GM19043 (cell line): ENCODE data around the gene TRIM67.
"Not testable (repeated sequence)": the region's sequence is repeated elsewhere in the genome, so short reads cannot be mapped to it uniquely, and the experiment has no call there.

Experiments used
- ATAC-seq: cut with Tn5 transposase; IDR thresholded peaks from one replicate; pipeline ENCODE4 v1.9.1; 2021; ENCODE audit warnings: low read depth; ENCODE audit not compliant: unreplicated experiment

The TRIM67 gene

DNA sequence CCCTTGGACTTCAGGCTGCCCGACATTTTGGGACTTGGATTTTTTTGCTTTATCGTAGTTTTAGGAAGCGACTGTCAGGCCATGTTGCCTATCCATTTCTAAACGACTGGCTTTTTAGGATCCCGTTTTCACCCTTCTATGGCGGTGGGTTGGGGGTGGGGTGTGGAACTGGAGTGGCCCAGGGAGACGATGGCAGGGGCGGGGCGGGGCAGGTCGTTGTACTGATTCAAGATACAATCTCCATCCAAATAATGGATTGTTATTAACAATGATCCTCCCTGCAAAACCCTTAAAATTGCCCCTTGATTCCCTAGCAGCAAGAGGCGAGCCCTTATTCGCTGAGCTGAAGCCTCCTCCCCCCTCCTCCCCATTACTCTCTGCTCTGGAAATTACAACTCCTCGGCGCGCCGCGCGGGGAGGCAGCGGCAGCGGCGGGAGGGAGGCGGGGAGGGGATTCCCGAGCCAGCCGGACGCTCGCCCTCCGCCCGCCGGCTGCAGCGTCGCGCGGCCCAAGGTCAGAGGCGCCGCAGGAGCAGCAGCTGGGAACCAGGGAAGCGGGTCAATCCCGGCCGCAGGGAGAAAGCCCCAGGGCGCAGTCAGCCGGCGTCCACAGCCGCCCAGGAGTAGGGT, at the start of gene TRIM67:
Gene TRIM67 (plus strand): TSS at position 392 of the 630 bp plus-strand sequence. CDS start 912 bp downstream, outside the sequence.
- ATAC-seq = no peak

DNA sequence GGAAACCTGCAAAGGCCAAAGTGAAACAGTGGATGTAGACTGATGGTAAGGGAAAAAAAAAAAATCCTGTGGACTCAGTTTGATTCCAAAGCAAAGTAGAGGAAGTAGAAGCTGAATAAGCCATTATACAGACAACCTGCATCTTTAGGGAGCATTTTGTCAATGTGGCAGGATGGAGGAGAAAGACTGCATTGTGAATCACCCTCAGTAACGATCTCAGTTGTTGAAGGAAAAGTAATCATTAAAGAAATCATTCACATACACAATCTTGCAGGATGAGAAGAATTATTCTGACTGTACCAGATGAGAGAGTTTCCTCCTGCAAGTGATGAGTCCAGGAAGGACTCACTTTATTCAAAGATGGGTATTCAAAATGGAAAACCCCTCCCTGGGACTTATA, 45.1 kb upstream of the TRIM67 start:
- no peak for ATAC-seq

DNA sequence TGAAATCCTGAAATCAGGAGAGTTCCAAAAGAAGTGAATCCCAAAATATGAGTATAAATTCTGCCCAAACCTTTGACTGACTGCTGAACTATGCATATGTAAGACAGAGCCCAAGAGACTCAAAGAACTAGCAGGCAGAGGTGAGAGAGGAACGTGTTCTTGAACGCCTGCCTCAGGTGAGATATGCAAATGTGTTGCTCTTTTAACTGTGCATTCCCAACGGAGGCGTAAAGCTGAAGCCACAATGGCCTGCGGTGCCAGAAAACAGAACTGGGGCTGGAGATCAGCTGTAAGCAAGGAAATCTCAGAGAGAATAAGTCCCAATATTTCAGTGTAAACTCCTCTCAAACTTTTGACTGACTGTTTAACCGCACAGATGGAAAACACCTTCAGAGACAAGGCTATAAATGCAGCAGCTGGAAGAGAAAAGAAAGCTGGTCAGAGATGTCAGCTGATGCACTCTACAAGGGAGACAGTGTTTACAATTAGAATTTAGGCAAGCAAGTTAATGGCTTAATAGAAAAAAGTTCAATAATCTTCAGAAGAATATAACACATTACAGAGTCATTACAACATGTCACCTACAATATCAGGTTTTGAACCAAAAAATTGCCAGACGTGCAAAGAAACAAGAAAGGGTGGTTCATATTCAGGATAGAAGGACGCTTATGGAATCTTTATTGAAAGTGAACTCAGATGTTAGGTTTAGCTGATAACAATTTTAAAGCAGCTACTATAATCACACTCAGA, 43.0 kb upstream of the TRIM67 start:
- no peak for ATAC-seq

DNA sequence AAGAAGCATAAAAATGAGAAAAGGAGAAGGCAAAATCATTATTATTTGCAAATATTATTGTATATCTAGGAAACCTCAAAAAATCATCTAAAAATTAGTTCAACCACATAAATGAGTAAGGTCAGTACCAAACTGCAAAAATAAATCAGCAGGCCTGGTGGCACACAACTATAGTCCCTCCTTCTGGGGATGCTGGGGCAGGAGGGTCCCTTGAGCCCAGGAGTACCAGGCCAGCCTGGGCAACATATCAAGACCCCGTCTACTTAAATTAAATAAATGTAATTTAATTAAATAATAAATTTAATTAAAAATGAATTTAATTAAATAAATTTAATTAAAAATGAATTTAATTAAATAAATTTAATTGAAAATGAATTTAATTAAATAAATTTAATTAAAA, 40.3 kb upstream of the TRIM67 start:
- ATAC-seq = no peak

DNA sequence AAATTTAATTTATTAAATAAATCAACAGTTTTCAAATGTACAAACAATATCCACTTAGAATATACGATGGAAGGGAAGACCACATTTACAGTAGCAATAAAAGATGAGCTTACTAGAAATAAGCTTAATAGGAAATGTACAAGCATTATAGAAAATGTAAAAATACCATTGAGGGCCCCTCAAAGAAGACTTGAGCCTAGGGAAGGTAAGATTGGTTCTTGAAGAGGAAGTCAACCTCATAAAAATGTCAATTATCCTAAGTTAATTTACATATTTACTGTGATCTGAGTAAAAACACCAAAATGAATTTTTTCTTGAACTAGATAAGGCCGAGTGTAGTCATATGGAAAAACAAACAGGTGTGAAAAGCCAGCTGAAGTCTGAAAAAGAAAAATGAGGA, 39.7 kb upstream of the TRIM67 start:
- no peak for ATAC-seq

DNA sequence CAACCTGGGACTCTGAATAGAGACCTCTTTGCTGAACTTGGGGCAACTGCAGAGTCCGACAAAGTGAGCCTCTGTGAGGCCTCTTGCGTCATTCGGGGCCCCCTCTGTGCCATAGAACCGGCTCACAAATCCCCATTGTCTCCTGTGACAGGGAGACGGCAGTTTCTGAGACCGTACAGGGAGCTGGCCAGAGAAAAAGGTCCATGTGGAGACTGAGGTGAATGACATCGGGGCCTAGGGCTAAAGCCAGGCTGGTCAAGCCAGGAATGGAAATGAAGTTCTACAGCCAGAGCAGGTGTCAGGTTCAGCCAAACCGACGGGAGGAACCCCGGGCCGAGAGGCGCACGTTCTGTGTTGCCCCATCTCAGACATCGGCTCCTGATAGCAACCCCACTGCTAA, 37.1 kb upstream of the TRIM67 start:
- no peak for ATAC-seq

DNA sequence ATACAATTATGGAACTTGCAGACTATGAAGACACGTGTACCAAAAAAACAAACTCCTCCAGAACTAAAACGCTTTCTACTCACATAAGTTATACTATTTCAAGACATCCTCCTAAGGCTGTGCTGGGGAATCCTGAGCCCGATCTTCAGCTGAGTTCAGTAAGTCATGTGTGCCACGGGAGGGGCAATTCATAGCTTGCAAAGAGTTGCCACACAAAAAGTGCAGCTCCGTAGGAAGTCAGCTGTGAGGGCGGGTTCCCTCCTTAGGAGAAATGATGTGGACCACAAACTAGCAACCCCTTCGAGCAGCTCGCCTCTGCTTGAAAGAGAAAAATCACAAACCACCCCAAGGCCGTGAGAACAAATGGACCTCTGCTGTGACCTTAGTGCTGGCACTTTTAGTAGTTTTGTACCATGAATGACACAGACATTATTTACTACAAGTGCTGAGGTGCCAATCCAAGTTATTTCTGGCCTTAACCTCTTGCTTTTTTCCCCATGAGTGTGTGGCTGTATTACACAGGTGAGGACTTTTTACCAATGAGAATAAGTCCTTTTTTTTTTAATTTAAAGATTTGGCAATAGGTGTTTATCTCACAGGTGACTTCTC, 35.8 kb upstream of the TRIM67 start:
- no peak for ATAC-seq

DNA sequence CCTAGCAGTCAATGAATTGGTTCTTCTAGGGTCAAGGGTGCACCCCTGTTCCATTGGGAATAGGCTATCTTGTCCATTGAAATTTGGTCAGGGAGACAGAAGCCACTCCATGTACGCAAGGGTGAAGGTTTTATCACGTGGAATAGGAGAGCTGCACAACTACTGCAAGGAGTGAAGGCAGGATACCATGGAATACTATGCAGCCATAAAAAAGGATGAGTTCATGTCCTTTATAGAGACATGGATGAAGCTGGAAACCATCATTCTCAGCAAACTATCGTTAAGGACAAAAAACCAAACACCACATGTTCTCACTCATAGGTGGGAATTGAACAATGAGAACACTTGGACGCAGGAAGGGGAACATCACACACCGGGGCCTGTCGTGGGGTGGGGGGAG, 34.8 kb upstream of the TRIM67 start:
- ATAC-seq = not testable (repeated sequence)

DNA sequence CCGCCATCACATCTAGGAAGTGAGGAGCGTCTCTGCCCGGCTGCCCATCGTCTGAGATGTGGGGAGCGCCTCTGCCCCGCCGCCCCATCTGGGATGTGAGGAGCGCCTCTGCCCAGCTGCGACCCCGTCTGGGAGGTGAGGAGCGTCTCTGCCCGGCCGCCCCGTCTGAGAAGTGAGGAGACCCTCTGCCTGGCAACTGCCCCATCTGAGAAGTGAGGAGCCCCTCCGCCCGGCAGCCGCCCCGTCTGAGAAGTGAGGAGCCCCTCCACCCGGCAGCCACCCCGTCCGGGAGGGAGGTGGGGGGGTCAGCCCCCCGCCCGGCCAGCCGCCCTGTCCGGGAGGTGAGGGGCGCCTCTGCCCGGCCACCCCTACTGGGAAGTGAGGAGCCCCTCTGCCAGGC, 33.4 kb upstream of the TRIM67 start:
- not testable (repeated sequence) for ATAC-seq

DNA sequence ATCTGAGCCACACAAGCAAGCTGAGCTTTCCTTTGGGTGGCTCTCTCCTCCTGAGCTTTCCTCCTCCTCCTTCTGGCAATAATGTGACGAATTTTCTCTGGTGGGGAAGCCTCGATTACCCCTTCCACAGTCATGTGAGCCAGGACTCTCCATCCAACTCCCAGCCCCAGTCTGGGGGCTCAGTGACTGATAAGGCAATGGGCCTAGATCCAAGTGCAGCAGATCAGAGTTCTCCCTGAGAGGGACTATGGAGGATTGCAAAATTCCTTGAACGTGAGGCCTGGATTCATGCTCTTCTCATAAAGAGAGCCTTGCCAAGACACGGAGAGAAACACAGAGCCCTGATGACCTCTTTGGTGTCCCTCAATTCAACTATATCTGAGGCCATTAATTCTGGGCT, 31.3 kb upstream of the TRIM67 start:
- no peak for ATAC-seq

DNA sequence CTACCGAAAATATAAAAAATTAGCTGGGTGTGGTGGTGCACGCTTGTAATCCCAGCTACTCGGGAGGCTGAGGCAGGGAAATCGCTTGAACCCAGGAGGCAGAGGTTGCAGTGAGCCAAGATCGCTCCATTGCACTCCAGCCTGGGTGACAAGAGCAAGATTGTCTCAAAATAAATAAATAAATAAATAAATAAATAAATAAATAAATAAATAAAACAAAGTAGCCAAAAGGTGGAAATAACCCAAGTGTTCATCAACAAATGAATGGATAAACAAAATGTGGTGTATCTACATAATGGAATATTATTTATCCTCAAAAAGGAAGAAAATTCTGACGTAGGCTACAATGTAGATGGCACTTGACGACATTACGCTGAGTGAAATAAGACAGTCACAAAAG, 29.3 kb upstream of the TRIM67 start:
- not testable (repeated sequence) for ATAC-seq

DNA sequence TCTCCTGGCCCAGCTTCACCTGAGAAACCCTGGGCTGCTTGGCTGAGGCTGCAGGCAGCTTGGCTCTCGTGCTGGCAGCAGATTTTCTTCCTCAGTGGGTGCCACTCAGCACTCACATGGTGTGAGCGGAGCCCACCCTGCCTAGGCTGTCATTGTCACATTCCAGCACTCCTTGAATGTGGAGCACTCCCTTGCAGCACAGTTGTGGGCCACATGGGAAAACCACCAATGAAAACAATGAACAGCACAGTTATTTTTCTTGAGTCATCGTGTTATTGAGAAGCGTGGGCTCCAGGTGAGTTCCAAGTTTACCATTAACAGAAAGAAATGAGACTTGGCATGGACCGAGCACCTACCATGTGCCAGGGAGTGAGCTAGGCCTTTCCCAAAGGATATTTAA, 27.2 kb upstream of the TRIM67 start:
- no peak for ATAC-seq

DNA sequence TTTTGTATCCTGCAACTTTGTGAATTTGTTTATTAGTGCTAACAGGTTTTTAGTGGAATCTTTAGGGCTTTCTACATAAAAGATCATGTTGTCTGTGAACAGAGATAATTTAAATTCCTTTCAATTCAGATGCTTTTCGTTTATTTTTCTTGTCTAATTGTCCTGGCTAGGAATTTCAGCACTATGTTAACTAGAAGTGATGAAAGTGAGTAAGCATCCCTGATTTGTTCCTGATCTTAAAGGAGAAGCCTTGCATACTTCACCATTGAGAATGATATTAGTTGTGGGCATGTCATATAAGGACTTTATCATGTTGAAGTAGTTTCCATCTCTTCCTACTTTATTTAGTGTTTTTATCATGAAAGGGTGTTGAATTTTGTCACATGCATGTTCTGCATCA, 23.6 kb upstream of the TRIM67 start:
- no peak for ATAC-seq

DNA sequence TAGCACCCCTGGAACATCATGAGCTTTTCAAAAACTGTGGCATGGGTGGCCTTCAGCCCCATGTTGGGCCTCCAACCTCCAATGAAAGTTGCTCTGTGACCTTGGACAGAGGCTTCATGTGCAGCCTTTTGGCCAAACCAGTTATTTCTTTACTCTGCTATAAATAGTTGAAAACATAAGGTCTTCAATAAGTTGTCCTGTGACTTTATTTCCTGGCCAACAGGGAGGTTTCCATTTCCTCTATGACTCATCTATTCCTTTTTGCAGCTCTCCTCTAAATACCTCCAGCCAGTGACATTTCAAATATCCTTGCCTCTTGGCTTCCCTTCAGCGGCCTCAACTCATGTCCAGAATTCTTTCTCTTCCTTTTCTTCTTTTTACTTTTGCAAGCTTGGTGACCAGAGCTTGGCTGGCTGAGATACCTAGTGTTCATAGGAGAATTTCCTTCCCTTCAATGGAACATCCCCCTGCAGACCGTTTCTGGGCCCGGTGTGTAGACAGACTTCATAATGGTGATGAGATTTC, 22.7 kb upstream of the TRIM67 start:
- no peak for ATAC-seq

DNA sequence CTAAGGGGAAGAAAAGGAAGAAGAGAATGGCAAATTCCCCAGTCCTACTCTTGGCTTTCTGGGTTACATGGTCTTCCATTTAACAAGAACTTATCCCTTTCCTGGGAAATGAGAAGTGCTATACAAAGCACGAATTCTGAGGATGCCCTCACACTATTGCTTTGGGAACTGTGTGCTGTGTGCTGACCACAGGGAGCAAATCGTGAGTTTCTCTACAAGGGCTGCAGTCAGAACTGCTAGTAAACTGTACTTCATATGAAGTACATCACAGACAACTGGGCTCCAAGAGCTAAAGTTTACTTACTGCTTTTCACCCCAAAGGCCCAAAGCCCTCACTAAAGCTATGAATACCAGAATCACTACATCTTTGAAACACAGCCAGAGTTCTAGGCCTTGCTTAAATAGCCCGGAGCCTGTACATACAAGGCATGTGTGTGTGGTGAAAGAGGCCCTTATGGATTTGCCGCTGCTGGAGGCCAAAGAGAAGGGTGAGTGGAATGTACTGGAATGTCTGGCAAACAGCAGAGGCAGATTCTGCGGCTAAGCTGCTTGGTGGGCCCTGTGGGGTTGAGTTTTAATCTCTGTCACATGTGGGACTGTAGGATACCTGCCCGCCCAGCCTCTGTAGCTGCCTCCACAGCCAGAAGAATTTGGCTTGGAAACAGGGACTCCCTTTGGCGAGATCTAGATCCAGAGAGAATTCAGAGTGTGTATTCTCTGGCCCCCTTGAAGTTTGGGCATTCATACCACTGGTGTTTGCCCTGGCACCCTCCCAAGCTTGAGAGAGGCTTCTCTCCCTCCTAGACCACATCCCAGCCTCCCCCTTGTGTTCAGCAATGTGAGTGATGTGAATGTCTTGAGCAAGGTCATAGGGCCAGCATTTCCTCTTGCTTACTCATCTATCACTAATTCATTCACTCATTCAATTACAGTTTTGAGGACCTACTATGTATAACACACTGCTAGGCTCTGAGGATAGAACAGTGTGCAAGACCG, 21.9 kb upstream of the TRIM67 start:
- ATAC-seq = no peak

DNA sequence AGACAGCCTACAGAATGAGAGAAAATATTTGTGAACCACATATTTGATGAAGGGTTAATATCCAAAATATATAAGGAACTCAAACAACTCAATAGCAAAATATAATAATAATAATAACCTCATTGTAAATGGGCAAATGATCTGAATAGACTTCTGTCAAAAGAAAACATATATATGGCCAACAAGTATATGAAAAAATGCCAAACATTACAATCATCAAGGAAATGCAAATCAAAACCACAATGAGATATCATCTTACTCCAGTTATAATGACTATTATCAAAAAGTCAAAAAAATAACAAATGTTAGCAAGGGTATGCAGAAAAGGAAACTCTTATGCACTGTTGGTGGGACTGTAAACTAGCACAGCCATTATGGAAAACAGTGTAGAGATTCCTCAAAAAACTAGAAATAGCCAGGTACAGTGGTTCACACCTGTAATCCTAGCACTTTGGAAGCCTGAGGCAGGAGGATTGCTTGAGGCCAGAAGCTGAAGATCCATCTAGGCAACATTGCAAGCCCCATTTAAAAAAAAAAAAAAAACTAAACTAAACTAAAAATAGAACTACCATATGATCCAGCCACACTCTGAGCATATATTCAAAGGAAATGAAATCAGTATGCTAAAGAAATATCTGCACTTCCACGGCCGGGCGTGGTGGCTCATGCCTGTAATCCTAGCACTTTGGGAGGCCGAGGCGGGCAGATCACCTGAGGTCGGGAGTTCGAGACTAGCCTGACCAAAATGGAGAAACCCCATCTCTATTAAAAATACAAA, 17.3 kb upstream of the TRIM67 start:
- no peak for ATAC-seq

DNA sequence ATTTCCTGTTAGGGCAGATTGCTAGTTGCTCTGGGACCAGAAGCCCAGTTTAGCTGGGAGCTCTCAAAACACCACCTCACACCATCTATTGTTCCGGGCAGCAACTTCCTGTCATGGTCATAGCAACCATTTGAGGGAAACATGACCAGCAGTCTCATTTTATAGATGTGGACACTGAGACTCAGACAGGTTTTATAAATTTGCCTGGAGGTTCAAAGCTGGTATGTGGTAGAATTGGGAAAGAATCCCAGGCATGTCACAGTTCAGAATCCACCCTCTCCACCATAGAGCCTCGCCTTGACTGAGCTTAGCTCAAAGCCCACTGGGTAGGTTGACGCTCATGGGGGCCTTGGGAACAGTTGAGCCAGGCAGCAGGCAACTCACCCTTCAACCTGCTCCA, 14.0 kb upstream of the TRIM67 start:
- ATAC-seq = no peak

DNA sequence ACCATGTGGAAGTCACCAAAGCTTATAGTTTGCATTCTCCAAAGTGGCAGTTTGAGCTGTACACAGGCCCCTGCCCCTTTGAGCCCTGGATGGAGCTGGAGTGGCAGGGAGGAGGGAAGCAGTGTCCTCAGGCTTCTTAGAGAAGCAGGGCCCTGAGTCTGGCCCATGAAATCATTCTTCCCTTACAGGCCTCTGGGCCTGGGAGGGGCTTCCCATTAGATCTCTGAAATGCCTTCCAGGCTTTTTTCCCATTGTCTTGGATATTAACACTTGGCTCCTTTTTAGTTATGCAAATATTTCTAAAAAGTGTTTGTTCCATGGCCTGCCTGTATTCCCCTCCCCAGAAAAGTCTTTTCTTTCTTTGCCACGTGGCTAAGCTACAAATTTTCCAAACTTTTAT, 10.0 kb upstream of the TRIM67 start:
- no peak for ATAC-seq

DNA sequence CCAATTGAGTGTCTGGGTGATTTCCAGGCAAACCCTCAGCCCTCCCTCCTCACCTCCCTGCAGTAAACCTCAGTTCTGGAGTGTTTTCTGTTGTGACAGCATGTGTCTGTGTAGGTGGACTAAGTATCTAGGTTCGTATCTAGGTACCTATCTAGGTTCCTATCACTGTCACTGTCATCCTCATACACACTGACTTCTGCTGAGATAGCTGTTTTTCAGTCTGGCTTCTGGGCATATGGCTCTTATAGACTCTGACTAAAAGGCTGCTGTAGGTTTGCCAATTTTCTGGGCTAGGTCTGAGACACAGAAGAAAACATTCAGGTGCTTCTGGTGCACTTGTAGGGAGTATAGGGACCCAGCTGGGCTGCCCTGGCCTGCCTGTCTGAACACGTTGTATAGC, 8.1 kb upstream of the TRIM67 start:
- ATAC-seq = no peak

DNA sequence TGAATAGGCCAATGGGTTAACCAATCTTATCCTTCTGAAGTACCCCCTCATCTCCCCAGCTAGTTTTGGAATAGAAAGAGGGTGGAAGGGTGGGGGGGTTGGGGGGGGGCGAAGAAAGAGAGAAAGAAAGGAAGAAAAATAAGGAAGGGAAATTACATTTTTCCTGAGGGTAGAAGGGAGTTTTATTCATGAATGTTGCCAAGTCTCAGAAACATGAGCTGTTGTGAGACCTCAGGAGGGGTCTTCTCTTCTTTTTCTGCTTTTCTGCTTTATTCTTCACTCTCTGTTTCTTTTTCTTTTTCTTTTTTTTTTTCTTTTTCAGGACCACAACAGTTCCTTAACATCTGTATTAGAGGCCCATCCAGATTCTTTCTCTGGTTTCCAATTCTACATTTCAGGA, 6.0 kb upstream of the TRIM67 start:
- ATAC-seq = no peak
